K562 (cell line): Measurements from ENCODE around the gene STX11. TPM values are rescaled to one million over a fixed set of nuclear protein-coding genes. Genes with fewer than 3 reads are reported as not detected.

Source experiments
- ATAC-seq: fragments of 200-7000 bp; cut with Tn5 transposase; 3 replicates; pipeline ENCODE4 v1.9.1; 2020; ENCODE audit warnings: moderate library complexity
- BruUV-seq: library from RNA; stranded (reverse); fragments of 400-500 nt; replicated peaks from 2 replicates; lab custom pipeline; 2021; lab: Mats Ljungman, UMichigan
- CTCF ChIA-PET: fragments of 300-600 bp; formaldehyde crosslinking; extraction: SDS; loops from one replicate; lab custom pipeline; 2021; ENCODE audit warnings: low intra/inter-chr PET ratio; lab: Yijun Ruan, JAX
- POLR2A ChIA-PET: fragments of 300-600, 350-650 bp; sonication (Branson Sonifier 250); formaldehyde crosslinking; extraction: SDS; loops from one replicate; lab custom pipeline; 2021; ENCODE audit warnings: antibody characterized with exemption, inconsistent platforms; lab: Yijun Ruan, JAX
- DNase-seq, 4 experiments: peaks; one replicate each; pipeline versions ENCODE4 v3.0.0 to v3.0.0-alpha.2; 2011 to 2018; ENCODE audit warnings: low spot score in 3 of 4, mixed read lengths in 3 of 4; ENCODE audit errors: extremely low read depth in 1 of 4
- FAIRE-seq: peaks from 2 replicates; lab custom pipeline; 2011; peaks lifted over from hg19 to GRCh38; lab: Jason Lieb, UNC
- H2AFZ ChIP-seq: 2 replicates; pipeline ENCODE4 v1.6.0; 2011; ENCODE audit warnings: low read depth, low read length, control low read depth, inconsistent platforms
- H3K27ac ChIP-seq: fragments of 200-600 bp; 3 replicates; pipeline ENCODE4 v1.8.0; 2011; ENCODE audit warnings: low read depth, mild to moderate bottlenecking, control low read depth, inconsistent platforms, low read length, moderate library complexity, mixed read lengths; ENCODE audit errors: extremely low read depth
- H3K27me3 ChIP-seq, 2 experiments: fragments of 300-600 bp in 1 of 2; 2 replicates in 1 of 2; 3 replicates in 1 of 2; pipeline versions ENCODE4 v1.6.0 to v1.8.0; 2011; ENCODE audit warnings: inconsistent platforms in 2 of 2, low read length in 2 of 2, mild to moderate bottlenecking in 1 of 2, mixed read lengths in 1 of 2, moderate library complexity in 1 of 2; ENCODE audit not compliant: control insufficient read depth in 2 of 2, insufficient read depth in 2 of 2
- H3K36me3 ChIP-seq: fragments of 300-600 bp; 3 replicates; pipeline ENCODE4 v1.8.0; 2011; ENCODE audit warnings: mild to moderate bottlenecking, low read length, inconsistent platforms; ENCODE audit not compliant: control insufficient read depth, insufficient read depth
- H3K4me1 ChIP-seq, 2 experiments: fragments of 200-600 bp in 1 of 2; replicated peaks in 1 of 2; 2 replicates in 1 of 2; 3 replicates in 1 of 2; pipeline versions ENCODE4 v1.5.1 to v1.8.0; 2011; ENCODE audit warnings: inconsistent platforms in 2 of 2, low read length in 2 of 2, mild to moderate bottlenecking in 1 of 2, mixed read lengths in 1 of 2, moderate library complexity in 1 of 2; ENCODE audit not compliant: control insufficient read depth in 2 of 2, insufficient read depth in 2 of 2
- H3K4me2 ChIP-seq: 2 replicates; pipeline ENCODE4 v1.6.1; 2011; ENCODE audit warnings: low read length, control low read depth, inconsistent platforms, mixed read lengths; ENCODE audit not compliant: insufficient read depth
- H3K4me3 ChIP-seq: fragments of 200-600 bp; sonication (generic), shearing (Covaris generic); 2 replicates; pipeline ENCODE4 v1.5.1; 2016; ENCODE audit warnings: control low read depth, inconsistent platforms
- H3K79me2 ChIP-seq: fragments of 200-600 bp; 3 replicates; pipeline ENCODE4 v1.8.0; 2011; ENCODE audit warnings: low read length, inconsistent platforms; ENCODE audit not compliant: control insufficient read depth, insufficient read depth
- H3K9ac ChIP-seq, 2 experiments: 2 replicates each; pipeline versions ENCODE4 v1.6.0 to v1.6.1; 2011; ENCODE audit warnings: low read depth in 2 of 2, low read length in 2 of 2, control low read depth in 1 of 2, inconsistent platforms in 1 of 2, mild to moderate bottlenecking in 1 of 2, mixed read lengths in 1 of 2; ENCODE audit not compliant: insufficient read depth in 1 of 2
- H3K9me1 ChIP-seq: one replicate; pipeline ENCODE4 v1.6.0; 2011; ENCODE audit warnings: inconsistent platforms, mild to moderate bottlenecking, low read length, moderate library complexity; ENCODE audit not compliant: control insufficient read depth, insufficient read depth
- H3K9me3 ChIP-seq: replicated peaks from 2 replicates; pipeline ENCODE4 v1.5.1; 2011; ENCODE audit warnings: low read depth, low read length, inconsistent platforms; ENCODE audit not compliant: control insufficient read depth, insufficient read depth
- H4K20me1 ChIP-seq: replicated peaks from 2 replicates; pipeline ENCODE4 v1.6.1; 2011; ENCODE audit warnings: low read length, inconsistent platforms, mixed read lengths; ENCODE audit not compliant: control insufficient read depth, insufficient read depth
- LCOR ChIP-seq: sonication (generic); formaldehyde crosslinking; IDR thresholded peaks from 2 replicates; pipeline ENCODE4 v1.8.0; 2022; ENCODE audit warnings: mild to moderate bottlenecking, missing genetic modification reagents
- MIER1 ChIP-seq: fragments of 450-650 bp; IDR thresholded peaks from 2 replicates; pipeline ENCODE4 v1.6.1; 2016; ENCODE audit warnings: antibody characterized with exemption, mild to moderate bottlenecking, low read depth
- PRDM10 ChIP-seq: fragments of 450-650 bp; IDR thresholded peaks from 2 replicates; pipeline ENCODE4 v1.6.1; 2018; ENCODE audit not compliant: partially characterized antibody
- WGBS: fragments of 100-300 bp; shearing (Covaris generic); methylation state at CpG from one replicate; pipeline ENCODE4 v1.1.6; 2016; ENCODE audit warnings: low coverage, mixed read lengths; ENCODE audit not compliant: insufficient coverage; ENCODE audit errors: missing lambda C conversion rate; 5-methylcytosine and 5-hydroxymethylcytosine counted together
- in situ Hi-C: fragments of 300-500 bp; cut with MboI; formaldehyde crosslinking; loops from 4 replicates; pipeline ENCODE4 v1.15.0; 2018; ENCODE audit warnings: inconsistent platforms, mixed read lengths
- intact Hi-C: fragments of 100-400 bp; cut with micrococcal nuclease; formaldehyde crosslinking; loops from 2 replicates; pipeline ENCODE4 v1.14.2; 2022
- polyA plus RNA-seq, 8 experiments: library from polyadenylated mRNA; depleted of rRNA in 4 of 8; stranded (reverse) in 5 of 8; unstranded in 3 of 8; fragments of >200 nt; fragmentation: Nextera tagmentation in 2 of 8; fragmentation: Illumina TruSeq in 1 of 8; extraction: Ambion mirVana in 2 of 8; extraction: Trizol in 1 of 8; gene quantifications; 2 replicates each; pipeline versions ENCODE4 v1.2.1 to v1.2.3, GENCODE V29; 2011 to 2014; ENCODE audit warnings: inconsistent platforms in 1 of 8, missing spikeins in 1 of 8
- total RNA-seq, 7 experiments: library from RNA; depleted of rRNA in 6 of 7; stranded (reverse); fragments of >200 nt in 6 of 7; fragmentation: Illumina TruSeq in 2 of 7; extraction: Trizol in 2 of 7; gene quantifications; 2 replicates each; pipeline versions ENCODE4 v1.2.1 to v1.2.3, GENCODE V29; 2011 to 2021; ENCODE audit warnings: low replicate concordance in 1 of 7
- TF ChIP-seq, protein P1 (sequence below), 2 experiments: fragments of 450-650 bp in 1 of 2; sonication (generic) in 1 of 2; formaldehyde crosslinking in 1 of 2; IDR thresholded peaks in 1 of 2; conservative IDR thresholded peaks in 1 of 2; 2 replicates each; pipeline versions ENCODE4 v1.6.1 to v1.8.1; 2016 to 2023; ENCODE audit warnings: mild to moderate bottlenecking in 2 of 2, moderate library complexity in 2 of 2, inconsistent platforms in 1 of 2, missing genetic modification reagents in 1 of 2
- TF ChIP-seq, protein P2 (sequence below), 2 experiments: fragments of 450-650 bp; formaldehyde crosslinking in 1 of 2; IDR thresholded peaks; 2 replicates each; pipeline versions ENCODE4 v1.4.0 to v1.6.1; 2014 to 2020; ENCODE audit warnings: mild to moderate bottlenecking in 2 of 2, borderline replicate concordance in 1 of 2, low read depth in 1 of 2

Gene STX11
- total and polyA plus RNA-seq, 9 of the 15 experiments (the other 6 are each of a cell fraction or from before 2014, with no cell fraction given): 0.06 to 0.73 (median 0.40) TPM

GRCh38 chr6:144150710-144151657 is 667 bp downstream of the STX11 start:
- Histone ChIP-seq H3K27ac (no peak overlapping the region), H4K20me1 (no peaks in the 10 kb centered on the region), H3K9me1 (no peaks in the 10 kb centered on the region), H3K9ac (peak overlapping the region in 1 of 2 experiments; percentile 88; a peak in 2 of 4 replicates), H3K9me3 (no peaks in the 10 kb centered on the region), H3K4me2 (peak overlapping the region; percentile 64), H3K79me2 (no peaks in the 10 kb centered on the region), H3K36me3 (no peaks in the 10 kb centered on the region), H3K4me3 (peak overlapping the region; percentile 51), H3K4me1 (peaks cover 7 to 16% of the 10 kb centered on the region in 2 experiments; a peak in 4 of 5 replicates), H2AFZ (peak overlapping the region; percentile 73), H3K27me3 (peaks cover 17 to 29% of the 10 kb centered on the region in 2 experiments)
- POLR2A ChIA-PET: interaction anchor here (0.6 to 1.4 kb wide), 4 partner anchors 24 to 1665 kb away, joined by 3 to 6 read pairs (median 3); no protein-coding TSS in a partner anchor
- FAIRE-seq: no peak
- DNase-seq: peak in 3 of 4 experiments; percentile 24 to 49 (median 25)
- in situ Hi-C loops (no loop called here), intact Hi-C loops (loop anchor here (2.0 to 5.0 kb wide), 2 partner anchors 46 to 66 kb away; no protein-coding TSS in a partner anchor)
- peak; percentile 36 for ATAC-seq
- BruUV-seq: TSS peak; percentile 47
- CTCF ChIA-PET: no interaction called here
- 3% methylated on average over 30 of the region's 30 CpGs for WGBS
- TF ChIP-seq LCOR (no peak), PRDM10 (no peak), MIER1 (no peak)
- TF ChIP-seq, protein P1, sequence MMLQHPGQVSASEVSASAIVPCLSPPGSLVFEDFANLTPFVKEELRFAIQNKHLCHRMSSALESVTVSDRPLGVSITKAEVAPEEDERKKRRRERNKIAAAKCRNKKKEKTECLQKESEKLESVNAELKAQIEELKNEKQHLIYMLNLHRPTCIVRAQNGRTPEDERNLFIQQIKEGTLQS (IDR thresholded peaks at IDR 0.05): no peak
- TF ChIP-seq, protein P1 (CRISPR knock-in tag; conservative IDR thresholded peaks at IDR 0.05): no peak
- TF ChIP-seq, protein P2, sequence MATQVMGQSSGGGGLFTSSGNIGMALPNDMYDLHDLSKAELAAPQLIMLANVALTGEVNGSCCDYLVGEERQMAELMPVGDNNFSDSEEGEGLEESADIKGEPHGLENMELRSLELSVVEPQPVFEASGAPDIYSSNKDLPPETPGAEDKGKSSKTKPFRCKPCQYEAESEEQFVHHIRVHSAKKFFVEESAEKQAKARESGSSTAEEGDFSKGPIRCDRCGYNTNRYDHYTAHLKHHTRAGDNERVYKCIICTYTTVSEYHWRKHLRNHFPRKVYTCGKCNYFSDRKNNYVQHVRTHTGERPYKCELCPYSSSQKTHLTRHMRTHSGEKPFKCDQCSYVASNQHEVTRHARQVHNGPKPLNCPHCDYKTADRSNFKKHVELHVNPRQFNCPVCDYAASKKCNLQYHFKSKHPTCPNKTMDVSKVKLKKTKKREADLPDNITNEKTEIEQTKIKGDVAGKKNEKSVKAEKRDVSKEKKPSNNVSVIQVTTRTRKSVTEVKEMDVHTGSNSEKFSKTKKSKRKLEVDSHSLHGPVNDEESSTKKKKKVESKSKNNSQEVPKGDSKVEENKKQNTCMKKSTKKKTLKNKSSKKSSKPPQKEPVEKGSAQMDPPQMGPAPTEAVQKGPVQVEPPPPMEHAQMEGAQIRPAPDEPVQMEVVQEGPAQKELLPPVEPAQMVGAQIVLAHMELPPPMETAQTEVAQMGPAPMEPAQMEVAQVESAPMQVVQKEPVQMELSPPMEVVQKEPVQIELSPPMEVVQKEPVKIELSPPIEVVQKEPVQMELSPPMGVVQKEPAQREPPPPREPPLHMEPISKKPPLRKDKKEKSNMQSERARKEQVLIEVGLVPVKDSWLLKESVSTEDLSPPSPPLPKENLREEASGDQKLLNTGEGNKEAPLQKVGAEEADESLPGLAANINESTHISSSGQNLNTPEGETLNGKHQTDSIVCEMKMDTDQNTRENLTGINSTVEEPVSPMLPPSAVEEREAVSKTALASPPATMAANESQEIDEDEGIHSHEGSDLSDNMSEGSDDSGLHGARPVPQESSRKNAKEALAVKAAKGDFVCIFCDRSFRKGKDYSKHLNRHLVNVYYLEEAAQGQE (IDR thresholded peaks at IDR 0.05; ENCODE audit: borderline replicate concordance): no peak
- TF ChIP-seq, protein P2 (CRISPR knock-in tag; IDR thresholded peaks at IDR 0.05; ENCODE audit: low read depth): no peak
